Umbilical cord (tissue), 2 donors: ENCODE measurements around the gene RRAS. TPM values are rescaled to one million over a fixed set of nuclear protein-coding genes. Genes with fewer than 3 reads are reported as not detected.

ENCODE experiments used
- DNase-seq: peaks from one replicate; pipeline ENCODE4 v3.0.0-alpha.2; 2015; ENCODE audit warnings: low spot score
- total RNA-seq: library from RNA; depleted of rRNA; stranded (reverse); fragments of >200 nt; gene quantifications from one replicate; pipeline ENCODE4 v1.2.3, GENCODE V29; 2014; ENCODE audit warnings: low replicate concordance; ENCODE audit not compliant: insufficient read depth

Gene RRAS
- total RNA-seq, 1 donor from 2014 or later = 43.6 TPM

- no peak for DNase-seq
These were observed 44.0 kb downstream of the RRAS start for GRCh38 chr19:49595819-49596404.

DNA sequence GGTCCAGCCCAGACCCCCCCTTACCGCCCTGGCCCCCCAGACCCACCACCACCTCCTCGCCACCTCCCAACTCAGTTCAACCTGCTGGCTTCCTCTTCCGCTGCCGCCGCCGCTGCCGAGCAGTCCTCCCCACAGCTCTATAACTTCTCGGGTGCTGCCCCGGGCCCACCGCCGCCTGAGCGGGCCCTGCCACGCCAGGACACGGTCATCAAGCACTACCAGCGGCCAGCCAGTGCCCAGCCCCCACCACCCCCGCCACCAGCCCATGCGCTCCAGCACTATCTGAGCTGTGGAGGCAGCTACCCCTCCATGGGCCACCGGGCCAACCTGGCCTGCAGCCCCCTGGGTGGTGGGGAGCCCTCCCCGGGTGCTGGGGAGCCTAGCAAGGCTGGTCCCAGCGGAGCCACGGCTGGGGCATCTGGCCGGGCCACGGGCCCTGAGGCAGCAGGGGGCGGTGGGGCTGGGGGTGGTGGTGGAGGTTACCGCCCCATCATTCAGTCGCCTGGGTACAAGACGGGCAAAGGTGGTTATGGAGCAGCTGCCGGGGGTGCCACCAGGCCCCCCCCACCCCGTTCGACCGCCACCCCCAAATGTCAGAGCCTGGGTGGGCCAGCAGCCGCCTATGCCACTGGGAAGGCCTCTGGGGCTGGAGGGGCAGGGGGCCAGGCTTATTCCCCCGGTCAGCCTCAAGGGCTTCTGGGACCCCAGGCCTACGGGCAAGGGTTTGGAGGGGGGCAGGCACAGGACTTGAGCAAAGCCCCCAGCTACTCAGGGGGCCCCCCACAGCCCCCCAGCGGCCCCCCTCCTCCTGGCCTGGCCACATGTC lies 44.7 kb downstream of the RRAS start:
- DNase-seq = no peak

DNA sequence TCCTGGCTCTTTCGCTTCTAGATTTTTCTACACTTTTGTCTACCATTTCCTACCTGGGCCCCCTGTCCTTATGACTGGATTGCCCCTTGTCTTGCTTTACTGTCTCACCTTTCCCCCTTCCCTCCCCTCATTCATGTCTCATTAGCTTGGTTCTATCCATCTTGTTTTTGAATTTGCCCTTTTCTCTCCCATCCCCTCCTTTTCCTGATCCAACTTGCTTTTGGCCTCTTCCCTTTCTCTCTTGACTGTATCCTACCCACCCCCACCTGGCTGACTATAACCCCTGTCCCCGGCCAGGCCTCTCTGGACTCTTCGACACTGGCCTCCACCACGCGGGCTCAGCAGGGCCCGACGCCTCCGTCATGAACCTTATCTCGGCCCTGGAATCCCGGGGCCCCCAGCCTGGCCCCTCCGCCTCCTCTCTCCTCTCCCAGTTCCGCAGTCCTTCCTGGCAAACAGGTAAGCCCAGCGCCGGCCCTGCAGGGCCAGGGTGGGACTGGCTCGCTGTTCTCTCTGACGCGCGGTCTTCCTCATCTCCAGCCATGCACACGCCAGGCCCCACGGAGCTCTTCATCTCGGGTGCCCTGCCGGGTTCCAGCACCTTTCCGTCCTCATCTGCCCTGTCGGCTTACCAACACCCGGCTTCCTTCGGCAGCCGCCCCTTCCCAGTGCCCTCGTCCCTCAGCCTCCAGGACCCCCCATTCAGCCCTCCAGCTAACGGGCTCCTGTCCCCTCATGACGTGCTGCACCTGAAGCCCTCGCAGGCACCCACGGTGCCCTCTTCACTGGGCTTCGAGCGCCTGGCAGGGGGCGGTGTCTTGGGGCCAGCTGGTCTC lies 45.6 kb downstream of the RRAS start:
- DNase-seq = no peak

GRCh38 chr19:49593233-49594113 lies 46.5 kb downstream of the RRAS start:
- DNase-seq = peak; percentile 94

GRCh38 chr19:49592486-49593232 lies 47.3 kb downstream of the RRAS start:
- peak; percentile 25 for DNase-seq

DNA sequence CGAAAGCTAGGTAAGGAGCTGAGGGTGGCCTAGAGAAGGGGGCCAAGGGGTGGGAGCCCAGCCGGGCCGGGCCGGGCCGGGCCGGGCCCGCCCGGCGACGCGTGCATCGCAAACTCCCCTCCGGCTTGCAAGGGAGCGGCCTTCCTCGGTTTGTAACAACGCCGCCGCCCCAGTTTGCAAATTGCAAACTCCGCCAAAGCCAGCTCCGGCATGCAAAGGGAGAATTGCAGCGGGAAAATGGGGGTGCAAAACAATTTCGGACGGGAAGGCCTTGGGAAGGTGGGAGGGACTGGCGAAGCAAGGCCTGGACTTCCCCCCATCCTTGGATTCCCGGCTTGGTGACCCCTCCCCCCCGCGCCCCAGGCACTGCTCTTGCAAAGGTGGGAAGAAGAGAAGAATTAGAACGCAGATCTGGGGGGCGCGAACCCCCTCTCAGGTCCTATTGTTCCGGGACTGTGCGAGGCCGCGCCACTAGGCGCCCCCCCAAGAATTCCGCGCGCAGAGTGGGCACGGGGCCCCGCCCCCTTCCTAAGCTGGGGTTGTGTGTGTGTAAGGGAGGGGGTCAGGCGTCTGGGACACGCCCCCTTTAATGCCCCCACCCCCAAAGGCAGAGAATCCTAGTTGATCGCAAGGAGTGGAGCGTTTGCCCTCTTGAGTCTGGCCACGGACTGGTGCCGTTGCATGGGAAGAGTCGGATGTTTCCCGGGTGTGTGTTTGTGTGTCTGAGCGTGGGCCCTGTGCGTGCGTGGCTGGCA lies 48.0 kb downstream of the RRAS start:
- peak; percentile 65 for DNase-seq

DNA sequence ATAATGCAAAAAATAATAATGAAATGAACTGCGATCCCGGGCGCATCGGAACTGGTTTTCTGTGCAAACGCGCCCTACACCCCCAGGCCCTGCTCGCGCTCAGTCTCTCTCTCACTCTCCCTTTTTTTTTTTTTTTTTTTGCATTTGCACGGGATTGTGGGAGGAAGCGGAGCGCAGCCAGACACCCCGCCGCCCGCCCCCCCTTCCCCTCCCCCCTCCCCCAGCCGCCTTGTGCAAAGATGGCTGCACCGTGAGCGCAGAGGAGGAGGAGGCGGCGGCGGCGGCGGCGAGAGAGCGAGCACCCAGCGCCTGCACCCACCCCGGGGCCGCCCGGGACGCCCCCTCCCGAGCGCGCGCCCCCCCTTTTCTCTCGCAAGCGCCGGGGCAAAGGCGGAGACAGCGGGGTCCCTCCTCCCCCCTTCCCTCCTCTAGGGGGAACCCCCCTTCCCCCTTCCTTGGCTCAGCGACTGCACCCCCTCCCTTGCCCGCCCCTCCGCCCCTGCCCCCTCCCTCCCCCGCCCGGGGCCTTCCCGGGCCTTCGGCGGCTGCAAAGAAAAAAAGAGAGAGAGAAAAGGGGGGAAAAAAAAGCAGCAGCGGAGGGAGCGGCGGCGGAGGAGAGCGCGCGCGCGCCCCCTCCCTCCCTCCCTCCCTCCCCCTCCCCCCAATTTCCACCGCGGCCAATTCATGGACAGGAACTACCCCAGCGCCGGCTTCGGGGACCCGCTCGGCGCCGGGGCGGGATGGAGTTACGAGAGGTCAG lies 48.8 kb downstream of the RRAS start, which contains the start of gene PRR12:
Gene PRR12, plus strand, starts transcription at position 212 of the 760 bp plus-strand sequence. Its CDS starts 473 bp downstream, at position 685.
- DNase-seq = peak; percentile 89

DNA sequence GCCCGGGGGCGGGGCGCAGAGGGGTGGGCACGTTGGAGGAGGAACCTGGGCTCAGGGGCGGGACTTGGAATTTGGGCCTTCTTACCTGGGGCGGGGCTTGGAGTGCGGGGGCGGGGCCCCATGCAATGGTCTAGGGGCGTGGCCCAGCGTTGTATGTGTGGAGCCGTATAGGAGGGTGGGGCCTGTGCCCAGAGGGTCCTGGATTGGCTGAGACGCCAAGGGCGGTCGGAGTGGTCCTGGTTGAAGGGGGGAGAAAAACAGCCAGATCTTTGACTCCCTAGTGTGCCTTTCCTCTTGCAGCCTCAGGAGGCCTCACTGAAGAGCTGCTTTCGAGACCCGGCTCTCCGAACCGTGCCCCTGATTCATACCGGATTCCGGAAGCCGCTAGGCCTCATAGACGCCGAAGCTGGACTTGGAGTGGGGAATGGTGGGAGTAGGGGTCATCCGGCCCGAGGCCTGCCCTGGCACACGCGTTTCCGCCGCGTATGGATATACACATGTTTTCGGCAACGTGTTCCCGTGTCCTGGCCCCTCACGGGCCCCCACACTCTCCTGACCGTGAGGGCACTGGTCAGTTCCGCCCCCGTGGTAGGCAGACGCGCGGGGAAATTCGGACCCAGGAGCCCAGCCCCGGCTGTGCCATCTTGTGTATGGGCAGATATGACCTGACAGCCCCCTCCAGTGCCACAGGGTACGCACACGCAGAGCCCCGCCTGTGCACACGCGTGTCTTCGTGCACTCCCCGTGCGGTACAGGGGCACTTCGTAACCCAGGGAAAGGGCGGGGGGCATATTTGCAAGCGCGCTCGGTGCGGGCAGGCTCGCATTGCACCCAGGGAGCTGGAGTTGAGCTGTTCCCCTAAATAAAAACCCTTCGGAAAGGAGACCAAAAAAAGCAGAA lies 49.6 kb downstream of the RRAS start:
- DNase-seq = peak; percentile 98

DNA sequence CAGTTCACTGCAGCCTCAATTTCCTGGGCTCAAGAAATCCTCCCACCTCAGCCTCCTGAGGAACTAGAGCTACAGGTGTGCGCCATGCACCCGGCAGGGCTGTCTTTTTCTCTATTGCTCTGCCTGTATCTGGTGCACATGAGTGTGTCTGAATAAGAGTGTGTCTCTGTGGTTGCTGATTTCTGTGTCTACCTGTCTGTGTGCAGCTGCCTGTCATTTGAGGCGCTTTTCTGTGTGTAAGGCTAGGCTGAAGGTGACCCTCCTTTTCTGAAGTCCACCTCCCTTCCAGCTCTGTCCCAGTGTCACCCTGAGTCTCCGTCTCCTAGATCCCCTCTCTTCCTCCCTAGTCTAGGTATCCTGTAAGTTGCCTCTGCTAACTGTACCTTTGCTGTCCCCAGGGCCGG lies 50.4 kb downstream of the RRAS start:
- no peak for DNase-seq

GRCh38 chr19:49588365-49589122 lies 51.4 kb downstream of the RRAS start:
- no peak for DNase-seq

DNA sequence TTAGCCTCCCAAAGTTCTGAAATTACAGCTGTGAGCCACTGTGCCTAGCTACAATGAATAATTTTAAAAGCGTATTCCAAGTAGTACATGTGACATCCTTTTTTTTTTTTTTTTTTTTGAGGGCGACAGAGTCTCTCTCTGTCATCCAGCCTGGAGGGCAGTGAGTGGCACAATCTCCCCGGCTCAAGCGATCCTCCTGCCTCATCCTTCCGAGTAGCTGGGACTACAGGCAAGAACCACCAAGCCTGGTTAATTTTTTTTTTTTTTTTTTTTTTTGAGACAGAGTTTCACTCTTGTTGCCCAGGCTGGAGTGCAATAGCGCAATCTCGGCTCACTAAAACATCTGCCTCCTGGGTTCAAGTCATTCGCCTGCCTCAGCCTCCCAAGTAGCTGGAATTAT lies 52.7 kb downstream of the RRAS start:
- no peak for DNase-seq

Other genes with a start within 250 kb of the RRAS start
- not detected for gene PTH2, start 216.7 kb downstream of the RRAS start, total RNA-seq
- gene GFY, start 214.8 kb downstream of the RRAS start, total RNA-seq = not detected
- 0.72 TPM for gene SLC17A7, start 198.6 kb downstream of the RRAS start, total RNA-seq
- gene PIH1D1, start 188.3 kb downstream of the RRAS start, total RNA-seq = 61.9 TPM
- 18.3 TPM for gene ALDH16A1, start 186.9 kb downstream of the RRAS start, total RNA-seq
- gene FLT3LG, start 165.9 kb downstream of the RRAS start, total RNA-seq = 1.9 TPM
- gene RPL13A, start 152.5 kb downstream of the RRAS start, total RNA-seq = 1,894 TPM
- 4,623 TPM for gene RPS11, start 143.7 kb downstream of the RRAS start, total RNA-seq
- gene FCGRT, start 127.5 kb downstream of the RRAS start, total RNA-seq = 121 TPM
- gene RCN3, start 112.1 kb downstream of the RRAS start, total RNA-seq = 136 TPM
- 52.0 TPM for gene NOSIP, start 59.6 kb downstream of the RRAS start, total RNA-seq
- gene PRRG2, start 58.8 kb downstream of the RRAS start, total RNA-seq = not detected
- gene PRR12, start 49.0 kb downstream of the RRAS start, total RNA-seq = 1.9 TPM
- 7.9 TPM for gene SCAF1, start 2.1 kb upstream of the RRAS start, total RNA-seq
- gene IRF3, start 25.7 kb upstream of the RRAS start, total RNA-seq = 102 TPM
- 0.96 TPM for gene BCL2L12, start 25.8 kb upstream of the RRAS start, total RNA-seq
- gene PRMT1, start 37.1 kb upstream of the RRAS start, total RNA-seq = 137 TPM
- 1.9 TPM for gene ADM5, start 49.5 kb upstream of the RRAS start, total RNA-seq
- gene CPT1C, start 51.0 kb upstream of the RRAS start, total RNA-seq = 4.3 TPM
- not detected for gene TSKS, start 123.2 kb upstream of the RRAS start, total RNA-seq
- gene AP2A1, start 126.9 kb upstream of the RRAS start, total RNA-seq = 39.2 TPM
- gene FUZ, start 173.1 kb upstream of the RRAS start, total RNA-seq = 10.8 TPM
- gene MED25, start 178.1 kb upstream of the RRAS start, total RNA-seq = 16.1 TPM
- 63.6 TPM for gene PTOV1, start 211.0 kb upstream of the RRAS start, total RNA-seq
- gene PNKP, start 227.4 kb upstream of the RRAS start, total RNA-seq = 31.5 TPM
- 9.1 TPM for gene AKT1S1, start 237.2 kb upstream of the RRAS start, total RNA-seq
- gene TBC1D17, start 237.6 kb upstream of the RRAS start, total RNA-seq = 4.1 TPM